ENCODE data around the gene NDE1. TPM values are rescaled to one million over a fixed set of nuclear protein-coding genes. Genes with fewer than 3 reads are reported as not detected.
A peak's percentile ranks its signal among the peaks of the same experiment; 100 is the strongest.

Gene NDE1
- total and polyA plus RNA-seq, 5 donors from 2014 or later, result 32.5 to 146 (median 43.1) TPM

DNA sequence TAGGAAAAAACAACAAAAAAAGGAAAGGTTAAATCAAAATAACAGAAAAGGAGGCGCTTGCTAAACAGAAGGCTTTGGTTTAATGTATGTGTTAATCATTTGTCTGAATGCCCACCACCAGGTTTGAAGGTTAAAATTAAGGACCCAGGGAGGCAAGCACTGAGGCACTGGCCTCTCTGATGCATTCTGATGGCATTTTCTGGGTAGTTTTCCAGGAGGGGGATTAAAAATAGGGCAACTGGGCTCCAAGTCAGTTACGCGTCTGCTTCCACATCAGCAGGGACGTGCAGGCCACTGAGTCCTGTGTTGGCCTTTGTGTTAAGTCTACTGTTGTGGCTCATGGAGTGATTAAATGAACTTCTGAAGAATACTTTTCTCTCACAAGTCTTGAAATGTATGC, 34.0 kb upstream of the NDE1 start:
- H3K36me3 Mint-ChIP-seq, result peaks cover 66% of the 10 kb centered on the region
- H3K4me3 ChIP-seq (ENCODE audit: low read depth, low read length), result no peak overlapping the region

DNA sequence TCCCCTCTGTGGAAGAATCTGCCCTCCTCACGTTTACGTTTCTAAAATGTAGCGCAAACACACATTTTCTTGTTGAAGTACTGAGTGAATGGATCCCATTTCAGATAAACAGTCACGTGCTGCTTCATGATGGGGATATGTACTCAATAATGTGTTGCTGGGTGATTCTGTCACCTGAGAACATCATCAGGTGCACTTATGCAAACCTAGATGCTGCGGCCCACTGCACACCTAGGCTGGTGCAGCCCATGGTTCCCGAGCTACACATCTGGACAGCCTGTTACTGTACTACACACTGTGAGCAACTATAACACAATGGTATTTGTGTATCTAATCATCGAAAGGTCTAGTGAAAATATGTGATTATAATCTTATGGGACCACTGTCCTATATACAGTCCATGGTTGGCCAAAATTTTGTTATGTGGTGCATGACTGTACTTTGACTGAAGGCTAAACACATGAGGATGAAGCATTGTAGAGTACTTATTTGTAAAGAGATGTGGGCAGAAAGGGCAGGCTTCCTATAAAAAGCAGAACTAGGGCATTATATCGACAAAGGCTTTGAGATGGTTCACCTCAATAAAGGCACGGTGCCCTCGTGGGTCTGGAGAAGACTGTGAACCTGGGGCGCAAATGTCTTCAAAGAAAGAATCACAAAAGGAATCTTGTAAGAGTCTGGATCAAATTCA, 33.4 kb upstream of the NDE1 start:
- Histone ChIP-seq H3K36me3 (ENCODE audit: control insufficient read depth, insufficient read depth, low read length) (peaks cover 90% of the 10 kb centered on the region), H3K27me3 (ENCODE audit: control insufficient read depth, insufficient read depth, low read length) (no peaks in the 10 kb centered on the region), H3K9me3 (ENCODE audit: control insufficient read depth in 2 of 2, low read length in 2 of 2) (no peaks in the 10 kb centered on the region), H3K4me1 (ENCODE audit: control insufficient read depth, insufficient read depth, low read length, poor library complexity, severe bottlenecking) (no peaks in the 10 kb centered on the region), H3K4me3 (ENCODE audit: low read depth, low read length) (no peak overlapping the region), H3K27ac (ENCODE audit: insufficient read depth, low read length, poor library complexity, severe bottlenecking) (no peak overlapping the region)
- no peak overlapping the region for H3K4me3 Mint-ChIP-seq
- H3K27ac Mint-ChIP-seq, result no peak overlapping the region
- no peaks in the 10 kb centered on the region for H3K9me3 Mint-ChIP-seq
- ATAC-seq (ENCODE audit: low read depth in 2 of 2) (no peak), DNase-seq (no peak)
- peaks cover 0 to 8% (median 2%) of the 10 kb centered on the region in 4 donors for H3K4me1 Mint-ChIP-seq
- H3K36me3 Mint-ChIP-seq, result peaks cover 64% of the 10 kb centered on the region
- no peaks in the 10 kb centered on the region for H3K27me3 Mint-ChIP-seq

More for the DNA sequence above, 34.0 kb upstream of the NDE1 start:
- Mint-ChIP-seq H3K9me3 (no peaks in the 10 kb centered on the region), H3K27me3 (no peaks in the 10 kb centered on the region), H3K4me3 (no peak overlapping the region), H3K27ac (no peak overlapping the region), H3K4me1 (peaks cover 0 to 8% (median 2%) of the 10 kb centered on the region in 4 donors)
- H3K36me3 ChIP-seq (ENCODE audit: control insufficient read depth, insufficient read depth, low read length), result peaks cover 90% of the 10 kb centered on the region
- no peaks in the 10 kb centered on the region for H3K9me3 ChIP-seq (ENCODE audit: control insufficient read depth in 2 of 2, low read length in 2 of 2)
- no peaks in the 10 kb centered on the region for H3K27me3 ChIP-seq (ENCODE audit: control insufficient read depth, insufficient read depth, low read length)
- no peak for ATAC-seq (ENCODE audit: low read depth in 2 of 2)
- no peaks in the 10 kb centered on the region for H3K4me1 ChIP-seq (ENCODE audit: control insufficient read depth, insufficient read depth, low read length, poor library complexity, severe bottlenecking)
- no peak overlapping the region for H3K27ac ChIP-seq (ENCODE audit: insufficient read depth, low read length, poor library complexity, severe bottlenecking)
- DNase-seq, result no peak

DNA sequence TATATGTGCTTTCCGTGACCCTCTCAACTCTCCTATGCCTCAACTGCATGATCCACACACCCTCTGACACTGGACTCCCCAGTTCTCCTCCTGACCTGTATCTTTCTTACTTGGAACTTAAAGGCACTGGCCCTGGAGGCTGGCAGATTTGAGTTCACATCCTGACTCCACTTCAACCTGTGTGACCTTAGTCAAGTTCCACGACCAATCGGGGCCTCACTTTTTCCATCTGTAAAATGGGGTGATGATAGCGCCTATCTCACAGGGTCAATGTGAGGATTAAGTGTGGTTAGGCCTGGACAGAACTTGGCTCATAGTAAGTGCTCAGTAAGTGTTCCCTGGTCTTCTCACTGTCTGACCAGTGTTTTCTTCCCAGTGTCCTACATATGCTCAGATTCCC, 32.1 kb upstream of the NDE1 start:
- Mint-ChIP-seq H3K27ac (peak overlapping the region in 1 of 3 donors; percentile 13), H3K36me3 (peaks cover 63% of the 10 kb centered on the region), H3K4me3 (no peak overlapping the region), H3K27me3 (no peaks in the 10 kb centered on the region), H3K9me3 (no peaks in the 10 kb centered on the region), H3K4me1 (peaks cover 0 to 8% (median 2%) of the 10 kb centered on the region in 4 donors)
- Histone ChIP-seq H3K9me3 (ENCODE audit: control insufficient read depth in 2 of 2, low read length in 2 of 2) (no peaks in the 10 kb centered on the region), H3K4me3 (ENCODE audit: low read depth, low read length) (no peak overlapping the region), H3K4me1 (ENCODE audit: control insufficient read depth, insufficient read depth, low read length, poor library complexity, severe bottlenecking) (no peaks in the 10 kb centered on the region), H3K27ac (ENCODE audit: insufficient read depth, low read length, poor library complexity, severe bottlenecking) (no peak overlapping the region), H3K27me3 (ENCODE audit: control insufficient read depth, insufficient read depth, low read length) (no peaks in the 10 kb centered on the region), H3K36me3 (ENCODE audit: control insufficient read depth, insufficient read depth, low read length) (peaks cover 89% of the 10 kb centered on the region)
- DNase-seq (no peak), ATAC-seq (ENCODE audit: low read depth in 2 of 2) (no peak)

DNA sequence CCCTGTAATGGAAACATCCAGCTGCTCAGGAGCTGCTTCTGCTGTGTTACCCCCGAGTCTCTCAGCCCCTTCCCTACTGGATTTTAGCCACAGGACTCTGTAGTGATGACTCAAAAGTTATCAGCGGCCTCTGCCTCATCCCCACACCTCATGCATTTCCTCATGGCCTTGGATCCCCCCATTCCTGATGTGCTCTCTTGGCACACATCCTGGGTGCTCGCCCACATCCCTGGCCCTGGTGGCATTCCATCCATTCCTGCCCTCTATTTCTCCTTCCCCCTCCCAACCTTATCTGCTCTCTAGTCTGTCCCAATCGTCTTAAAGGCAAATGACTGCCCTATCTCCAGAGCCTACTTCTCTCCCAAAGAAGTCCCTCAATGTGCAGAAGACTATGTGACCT, 31.7 kb upstream of the NDE1 start:
- Histone ChIP-seq H3K9me3 (ENCODE audit: control insufficient read depth in 2 of 2, low read length in 2 of 2) (no peaks in the 10 kb centered on the region), H3K4me3 (ENCODE audit: low read depth, low read length) (no peak overlapping the region), H3K27ac (ENCODE audit: insufficient read depth, low read length, poor library complexity, severe bottlenecking) (no peak overlapping the region), H3K4me1 (ENCODE audit: control insufficient read depth, insufficient read depth, low read length, poor library complexity, severe bottlenecking) (no peaks in the 10 kb centered on the region), H3K27me3 (ENCODE audit: control insufficient read depth, insufficient read depth, low read length) (no peaks in the 10 kb centered on the region), H3K36me3 (ENCODE audit: control insufficient read depth, insufficient read depth, low read length) (peaks cover 88% of the 10 kb centered on the region)
- H3K27ac Mint-ChIP-seq, result peak overlapping the region in 2 of 3 donors; percentile 13 to 57
- H3K4me3 Mint-ChIP-seq, result no peak overlapping the region
- no peak for DNase-seq
- no peaks in the 10 kb centered on the region for H3K9me3 Mint-ChIP-seq
- H3K36me3 Mint-ChIP-seq, result peaks cover 61% of the 10 kb centered on the region
- H3K4me1 Mint-ChIP-seq, result peaks cover 0 to 8% (median 2%) of the 10 kb centered on the region in 4 donors
- ATAC-seq (ENCODE audit: low read depth in 2 of 2), result no peak
- no peaks in the 10 kb centered on the region for H3K27me3 Mint-ChIP-seq

DNA sequence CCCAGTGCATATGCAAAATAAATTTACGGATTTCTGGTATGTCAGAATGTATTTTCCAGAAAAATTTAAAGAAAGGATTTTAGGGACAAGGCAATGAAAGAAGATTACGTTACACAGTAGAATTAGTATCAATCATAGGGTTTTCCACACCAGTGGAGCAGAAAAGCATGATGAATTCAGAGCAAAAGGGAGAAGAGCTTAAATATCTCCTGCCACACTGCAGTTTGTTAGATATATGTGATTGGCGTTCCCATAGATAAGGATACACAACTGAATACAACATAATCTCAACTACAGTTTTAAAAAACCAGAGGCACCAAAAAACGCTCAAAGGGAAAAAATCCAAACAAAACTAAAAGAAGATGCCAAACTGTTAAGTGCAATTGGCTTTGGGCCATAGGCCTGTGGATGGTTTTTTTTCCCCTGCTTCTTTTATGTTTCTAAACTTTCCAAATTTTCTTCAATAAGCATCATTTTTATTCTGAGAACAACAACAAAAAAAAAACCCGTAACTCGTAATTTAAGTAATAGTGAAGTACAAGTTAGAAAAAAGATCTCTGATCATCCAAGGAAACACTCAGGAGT, 29.3 kb upstream of the NDE1 start:
- peaks cover 68% of the 10 kb centered on the region for H3K36me3 Mint-ChIP-seq
- no peaks in the 10 kb centered on the region for H3K9me3 Mint-ChIP-seq
- H3K27ac ChIP-seq (ENCODE audit: insufficient read depth, low read length, poor library complexity, severe bottlenecking), result no peak overlapping the region
- no peak for DNase-seq
- peaks cover 94% of the 10 kb centered on the region for H3K36me3 ChIP-seq (ENCODE audit: control insufficient read depth, insufficient read depth, low read length)
- no peaks in the 10 kb centered on the region for H3K9me3 ChIP-seq (ENCODE audit: control insufficient read depth in 2 of 2, low read length in 2 of 2)
- H3K4me3 ChIP-seq (ENCODE audit: low read depth, low read length), result no peak overlapping the region
- peak overlapping the region in 2 of 3 donors; percentile 39 to 70 for H3K27ac Mint-ChIP-seq
- peaks cover 0 to 13% (median 9%) of the 10 kb centered on the region in 4 donors for H3K4me1 Mint-ChIP-seq
- no peaks in the 10 kb centered on the region for H3K4me1 ChIP-seq (ENCODE audit: control insufficient read depth, insufficient read depth, low read length, poor library complexity, severe bottlenecking)
- no peaks in the 10 kb centered on the region for H3K27me3 Mint-ChIP-seq
- no peak overlapping the region for H3K4me3 Mint-ChIP-seq
- H3K27me3 ChIP-seq (ENCODE audit: control insufficient read depth, insufficient read depth, low read length), result no peaks in the 10 kb centered on the region
- ATAC-seq (ENCODE audit: low read depth in 2 of 2), result no peak

DNA sequence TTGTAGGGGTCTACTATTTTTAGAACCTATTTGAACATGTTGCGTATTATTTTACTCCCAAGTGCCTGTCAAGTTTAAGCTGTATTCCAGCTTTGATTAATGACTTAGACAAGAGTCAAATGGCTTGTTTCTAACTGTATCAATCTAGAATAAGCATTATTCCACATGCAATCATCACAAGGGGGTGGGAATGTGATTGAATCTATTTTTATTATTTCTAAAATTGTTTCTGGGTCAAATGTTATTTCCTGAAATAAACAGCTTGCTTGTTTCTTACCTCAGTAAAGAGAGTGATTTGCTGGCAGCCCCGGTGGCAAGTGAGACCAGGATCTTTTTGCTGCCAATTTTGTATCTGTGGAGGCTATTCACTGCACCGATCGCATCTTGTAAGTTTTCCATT, 28.6 kb upstream of the NDE1 start:
- ATAC-seq (ENCODE audit: low read depth in 2 of 2), result no peak
- no peak overlapping the region for H3K4me3 ChIP-seq (ENCODE audit: low read depth, low read length)

DNA sequence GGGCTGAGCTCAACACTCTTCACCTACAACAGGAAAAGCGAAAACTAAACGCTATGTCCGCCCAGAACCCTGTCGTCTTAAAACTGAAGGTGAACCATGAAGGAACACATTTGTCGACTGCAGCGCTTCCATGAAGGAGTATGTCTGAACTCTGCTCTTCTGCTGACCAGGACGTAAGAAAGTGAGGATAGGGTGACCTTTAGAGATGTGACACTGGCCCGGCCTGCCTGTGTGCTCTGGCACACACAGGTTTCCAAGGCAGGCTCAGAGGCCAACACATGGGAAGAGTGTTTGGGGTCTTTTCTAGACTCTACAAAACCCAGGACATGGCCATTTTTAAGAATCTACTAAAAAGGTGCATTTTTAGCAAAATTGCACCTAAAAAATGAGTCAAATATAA, 28.2 kb upstream of the NDE1 start:
- ATAC-seq (ENCODE audit: low read depth in 2 of 2) (no peak), DNase-seq (no peak)
- H3K4me3 Mint-ChIP-seq, result no peak overlapping the region
- H3K27ac ChIP-seq (ENCODE audit: insufficient read depth, low read length, poor library complexity, severe bottlenecking), result no peak overlapping the region
- peaks cover 94% of the 10 kb centered on the region for H3K36me3 ChIP-seq (ENCODE audit: control insufficient read depth, insufficient read depth, low read length)
- H3K4me1 Mint-ChIP-seq, result peaks cover 0 to 13% (median 10%) of the 10 kb centered on the region in 4 donors
- H3K4me3 ChIP-seq (ENCODE audit: low read depth, low read length), result no peak overlapping the region
- no peak overlapping the region for H3K27ac Mint-ChIP-seq
- no peaks in the 10 kb centered on the region for H3K9me3 Mint-ChIP-seq
- peaks cover 58% of the 10 kb centered on the region for H3K36me3 Mint-ChIP-seq
- H3K27me3 ChIP-seq (ENCODE audit: control insufficient read depth, insufficient read depth, low read length), result no peaks in the 10 kb centered on the region
- no peaks in the 10 kb centered on the region for H3K4me1 ChIP-seq (ENCODE audit: control insufficient read depth, insufficient read depth, low read length, poor library complexity, severe bottlenecking)
- H3K27me3 Mint-ChIP-seq, result no peaks in the 10 kb centered on the region
- no peaks in the 10 kb centered on the region for H3K9me3 ChIP-seq (ENCODE audit: control insufficient read depth in 2 of 2, low read length in 2 of 2)

More for the DNA sequence above, 28.6 kb upstream of the NDE1 start:
- no peak for DNase-seq
- Mint-ChIP-seq H3K4me3 (no peak overlapping the region), H3K36me3 (peaks cover 63% of the 10 kb centered on the region), H3K27me3 (no peaks in the 10 kb centered on the region), H3K9me3 (no peaks in the 10 kb centered on the region), H3K4me1 (peaks cover 0 to 13% (median 10%) of the 10 kb centered on the region in 4 donors), H3K27ac (peak overlapping the region in 1 of 3 donors; percentile 70)
- H3K27me3 ChIP-seq (ENCODE audit: control insufficient read depth, insufficient read depth, low read length), result no peaks in the 10 kb centered on the region
- no peaks in the 10 kb centered on the region for H3K9me3 ChIP-seq (ENCODE audit: control insufficient read depth in 2 of 2, low read length in 2 of 2)
- no peak overlapping the region for H3K27ac ChIP-seq (ENCODE audit: insufficient read depth, low read length, poor library complexity, severe bottlenecking)
- peaks cover 94% of the 10 kb centered on the region for H3K36me3 ChIP-seq (ENCODE audit: control insufficient read depth, insufficient read depth, low read length)
- no peaks in the 10 kb centered on the region for H3K4me1 ChIP-seq (ENCODE audit: control insufficient read depth, insufficient read depth, low read length, poor library complexity, severe bottlenecking)
